Pancreas (tissue), 10 donors: ENCODE measurements around the gene GPR32. TPM values are rescaled to one million over a fixed set of nuclear protein-coding genes. Genes with fewer than 3 reads are reported as not detected.
"Not testable (repeated sequence)": the region's sequence is repeated elsewhere in the genome, so short reads cannot be mapped to it uniquely, and the experiment has no call there.

Experiments
- ATAC-seq, 4 donors: fragments of 200-7000 bp; cut with Tn5 transposase; one replicate each; pipeline versions ENCODE4 v1.8.0 to v1.9.1; 2020; ENCODE audit warnings: mild to moderate bottlenecking in 4 of 4, moderate library complexity in 4 of 4
- DNase-seq, 6 donors: peaks; one replicate each; pipeline ENCODE4 v3.0.0-alpha.2; 2020
- FAIRE-seq: peaks from 2 replicates; lab custom pipeline; 2012; peaks lifted over from hg19 to GRCh38; lab: Jason Lieb, UNC
- H3K27ac ChIP-seq, 4 donors: fragments of 200-600 bp; sonication (generic); 1 replicate in 3 of 4; 2 replicates in 1 of 4; pipeline versions ENCODE4 v1.5.0 to v1.8.0; 2020
- H3K27me3 ChIP-seq, 4 donors: fragments of 200-600 bp; one replicate each; pipeline ENCODE4 v1.8.0; 2021
- H3K36me3 ChIP-seq, 3 donors: fragments of 200-600 bp; sonication (generic) in 1 of 3; one replicate each; pipeline versions ENCODE4 v1.5.0 to v1.8.0; 2020 to 2021
- H3K4me1 ChIP-seq, 3 donors: fragments of 200-600 bp; one replicate each; pipeline ENCODE4 v1.8.0; 2021
- H3K4me3 ChIP-seq, 4 donors: fragments of 200-600 bp; sonication (generic) in 2 of 4; one replicate each; pipeline versions ENCODE4 v1.5.0 to v1.8.0; 2020 to 2021
- H3K9me3 ChIP-seq, 4 donors: fragments of 200-600 bp; one replicate each; pipeline ENCODE4 v1.8.0; 2021
- CTCF ChIP-seq, 4 donors: fragments of 200-600 bp; sonication (generic) in 3 of 4; IDR thresholded peaks; one replicate each; pipeline versions ENCODE4 v1.5.0 to v1.8.0; 2021; ENCODE audit warnings: antibody characterized with exemption in 4 of 4
- WGBS, 2 donors: extraction: QIAGEN DNeasy Blood & Tissue Kit; methylation state at CpG; one replicate each; pipeline ENCODE4 v1.1.7; 2013; 5-methylcytosine and 5-hydroxymethylcytosine counted together
- intact Hi-C, 3 donors: fragments of 100-400 bp; cut with DNase I; formaldehyde crosslinking; loops; one replicate each; pipeline versions ENCODE4 v1.11.1 to v1.14.2; 2022
- polyA plus RNA-seq, 2 donors: library from polyadenylated mRNA; stranded (reverse); fragments of 200-250 nt; gene quantifications; one replicate each; pipeline ENCODE4 v1.2.3, GENCODE V29; 2013
- total RNA-seq, 6 donors: library from RNA; stranded (reverse); fragmentation: NEBNext Ultra II Directional in 4 of 6; extraction: Animal tissue kit (Norgen Biotek cat#: 25700) in 4 of 6; gene quantifications; one replicate each; pipeline versions ENCODE4 v1.2.1 to v1.2.4, GENCODE V29; 2021 to 2023
- donor health status: healthy with polysubstance abuse.
- donor health status: DM: no; HTN: no; CAD: no; lungs with moderate emphysema.
- donor health status: DM: no; HTN: no; CAD: no.
- donor health status: control.
- donor health status: control.
- donor health status: Bipolar disorder and iron deficiency.
- donor health status: DM: yes; HTN: yes; CAD: no.
- donor health status: DM: no; HTN: no; CAD: no.
- donor health status: DM: no; HTN: no; CAD: no.
- donor health status: DM: yes; HTN: yes; CAD: no.

GPR32 gene
- total and polyA plus RNA-seq, 8 donors, result not detected

GRCh38 chr19:50770888-50771287 lies 624 bp downstream of the GPR32 start:
- H3K27ac ChIP-seq, result no peak overlapping the region
- no peak for DNase-seq
- no peaks in the 10 kb centered on the region for H3K36me3 ChIP-seq
- H3K4me3 ChIP-seq, result no peak overlapping the region
- no peaks in the 10 kb centered on the region for H3K4me1 ChIP-seq
- ATAC-seq, result no peak
- FAIRE-seq, result no peak
- WGBS, 2 donors, result 61 to 74% methylated on average over 13 of the region's 13 CpGs
- peaks cover 0 to 2% (median 0%) of the 10 kb centered on the region in 4 donors for H3K27me3 ChIP-seq
- H3K9me3 ChIP-seq, result no peaks in the 10 kb centered on the region
- intact Hi-C loops, result no loop called here
- no peak for TF ChIP-seq CTCF (IDR thresholded peaks at IDR 0.05)

GRCh38 chr19:50772476-50772875 lies 2.2 kb downstream of the GPR32 start:
- ATAC-seq, result no peak
- DNase-seq, result no peak
- Histone ChIP-seq H3K4me3 (no peak overlapping the region), H3K9me3 (no peaks in the 10 kb centered on the region), H3K36me3 (no peaks in the 10 kb centered on the region), H3K4me1 (no peaks in the 10 kb centered on the region), H3K27ac (no peak overlapping the region), H3K27me3 (peaks cover 0 to 18% (median 7%) of the 10 kb centered on the region in 4 donors)
- 44 to 69% methylated on average over 2 of the region's 2 CpGs for WGBS, 2 donors
- intact Hi-C loops, result no loop called here
- no peak for TF ChIP-seq CTCF (IDR thresholded peaks at IDR 0.05)
- no peak for FAIRE-seq

- H3K36me3 ChIP-seq, ATAC-seq, H3K9me3 ChIP-seq, H3K27ac ChIP-seq, H3K4me3 ChIP-seq, FAIRE-seq, H3K4me1 ChIP-seq, intact Hi-C loops, DNase-seq: not testable (repeated sequence)
- 67 to 68% methylated on average over 3 of the region's 3 CpGs for WGBS, 2 donors
- peaks cover 0 to 22% (median 8%) of the 10 kb centered on the region in 4 donors for H3K27me3 ChIP-seq
These were observed 2.6 kb downstream of the GPR32 start for GRCh38 chr19:50772912-50773311.

- ATAC-seq, result not testable (repeated sequence)
- WGBS, 2 donors, result 36 to 45% methylated on average over 7 of the region's 7 CpGs
These were observed 3.2 kb downstream of the GPR32 start for GRCh38 chr19:50773454-50773853.

GRCh38 chr19:50776131-50776530 lies 5.9 kb downstream of the GPR32 start:
- H3K27ac ChIP-seq, result no peak overlapping the region
- 66 to 68% methylated on average over 5 of the region's 5 CpGs for WGBS, 2 donors
- intact Hi-C loops, result no loop called here
- no peaks in the 10 kb centered on the region for H3K4me1 ChIP-seq
- no peak for DNase-seq
- no peak for FAIRE-seq
- no peak for ATAC-seq
- no peak overlapping the region for H3K4me3 ChIP-seq
- H3K9me3 ChIP-seq, result no peaks in the 10 kb centered on the region
- no peak for TF ChIP-seq CTCF (IDR thresholded peaks at IDR 0.05)
- H3K27me3 ChIP-seq, result peaks cover 0 to 36% (median 11%) of the 10 kb centered on the region in 4 donors
- no peaks in the 10 kb centered on the region for H3K36me3 ChIP-seq

More at GRCh38 chr19:50773454-50773853, 3.2 kb downstream of the GPR32 start:
- intact Hi-C loops, FAIRE-seq, DNase-seq, H3K4me1 ChIP-seq, H3K9me3 ChIP-seq, H3K27ac ChIP-seq, H3K36me3 ChIP-seq, H3K4me3 ChIP-seq: not testable (repeated sequence)
- H3K27me3 ChIP-seq, result peaks cover 0 to 22% (median 9%) of the 10 kb centered on the region in 4 donors

GRCh38 chr19:50777261-50777660 lies 7.0 kb downstream of the GPR32 start:
- H3K27ac ChIP-seq, result no peak overlapping the region
- peaks cover 0 to 36% (median 14%) of the 10 kb centered on the region in 4 donors for H3K27me3 ChIP-seq
- ATAC-seq, result no peak
- 24 to 30% methylated on average over 4 of the region's 4 CpGs for WGBS, 2 donors
- no peaks in the 10 kb centered on the region for H3K4me1 ChIP-seq
- TF ChIP-seq CTCF (IDR thresholded peaks at IDR 0.05), result no peak
- no peak for FAIRE-seq
- H3K4me3 ChIP-seq, result no peak overlapping the region
- H3K36me3 ChIP-seq, result no peaks in the 10 kb centered on the region
- intact Hi-C loops, result no loop called here
- no peak for DNase-seq
- H3K9me3 ChIP-seq, result no peaks in the 10 kb centered on the region
